ENCODE results near the gene LILRA6.
"Not testable (repeated sequence)": the region's sequence is repeated elsewhere in the genome, so short reads cannot be mapped to it uniquely, and the experiment has no call there.

Gene LILRA6

GRCh38 chr19:54252845-54253244, 10.3 kb upstream of the LILRA6 start:
- TF ChIP-seq CTCF (IDR thresholded peaks at IDR 0.05; ENCODE audit: low read depth, low read length): no peak
- DNase-seq (ENCODE audit: extremely low read depth, low read depth): no peak

DNA sequence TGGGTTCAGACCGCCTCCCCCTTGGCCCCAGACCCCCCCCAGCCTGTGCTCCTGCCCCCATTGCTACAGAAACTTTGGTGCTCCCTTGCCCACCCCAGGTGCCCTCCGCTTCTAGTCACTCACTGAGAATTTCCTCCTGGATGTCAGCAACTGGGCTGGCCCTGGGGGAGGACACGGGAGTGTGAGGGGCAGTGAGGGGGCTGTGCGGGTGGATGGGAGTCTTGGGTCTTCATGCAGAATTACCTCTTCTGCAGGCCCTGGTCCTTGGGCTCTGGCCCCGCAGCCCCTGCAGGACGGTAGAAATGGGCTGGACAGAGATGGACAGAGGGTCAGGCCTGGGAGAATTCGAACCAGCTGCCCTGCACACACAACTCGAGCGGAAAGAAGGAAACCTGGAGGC, 9.7 kb upstream of the LILRA6 start:
- TF ChIP-seq CTCF (IDR thresholded peaks at IDR 0.05; ENCODE audit: low read depth, low read length): no peak
- no peak for DNase-seq (ENCODE audit: extremely low read depth, low read depth)

GRCh38 chr19:54248016-54248601, 5.5 kb upstream of the LILRA6 start:
- TF ChIP-seq CTCF (IDR thresholded peaks at IDR 0.05; ENCODE audit: low read depth, low read length): no peak
- DNase-seq (ENCODE audit: extremely low read depth, low read depth): no peak

GRCh38 chr19:54247106-54247930, 4.7 kb upstream of the LILRA6 start:
- no peak for DNase-seq (ENCODE audit: extremely low read depth, low read depth)
- TF ChIP-seq CTCF (IDR thresholded peaks at IDR 0.05; ENCODE audit: low read depth, low read length): no peak

- DNase-seq (ENCODE audit: extremely low read depth, low read depth): no peak
- TF ChIP-seq CTCF (IDR thresholded peaks at IDR 0.05; ENCODE audit: low read depth, low read length): no peak
Observed at GRCh38 chr19:54245936-54246335, 3.3 kb upstream of the LILRA6 start.

DNA sequence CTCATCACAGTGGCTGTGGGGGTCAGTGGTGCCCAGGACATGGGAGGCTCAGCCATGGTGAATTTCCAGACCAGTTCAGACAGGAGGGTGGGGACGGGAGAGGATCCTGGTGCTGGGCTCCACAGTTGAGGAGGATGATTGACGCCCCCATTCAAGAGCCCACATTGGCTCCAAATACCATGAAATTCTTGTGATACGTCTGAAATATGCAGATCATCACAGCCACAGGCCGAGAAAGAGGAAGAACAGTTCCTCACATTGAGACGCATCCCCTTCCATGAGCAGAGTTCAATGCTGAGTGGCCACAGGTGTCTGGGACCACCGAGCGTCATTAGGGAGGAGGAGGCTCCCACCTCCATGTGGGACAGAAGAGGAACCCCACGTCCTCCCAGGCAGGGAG, 1.2 kb upstream of the LILRA6 start:
- DNase-seq (ENCODE audit: extremely low read depth, low read depth): not testable (repeated sequence)

DNA sequence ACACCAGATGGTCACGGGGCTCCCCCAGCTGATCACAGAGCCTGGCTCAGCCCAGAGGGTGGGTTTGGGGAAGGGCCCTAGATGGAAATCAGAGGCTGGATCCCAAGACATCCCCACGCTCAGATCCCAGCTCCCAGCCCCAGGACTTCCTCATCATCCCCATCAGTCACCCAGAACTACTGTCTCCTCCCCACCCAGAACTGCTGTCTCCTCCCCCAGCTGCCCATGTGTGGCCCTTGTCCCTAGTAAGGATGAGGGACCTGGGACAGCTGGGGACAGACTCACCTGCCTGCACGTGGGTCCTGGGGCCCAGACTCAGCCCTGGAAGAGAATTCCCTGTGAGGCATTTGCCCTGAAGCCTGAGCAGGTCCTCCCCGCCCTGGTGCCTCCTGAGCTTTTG, 356 bp downstream of the LILRA6 start:
- not testable (repeated sequence) for DNase-seq (ENCODE audit: extremely low read depth, low read depth)

GRCh38 chr19:54240372-54241336, 1.9 kb downstream of the LILRA6 start:
- not testable (repeated sequence) for DNase-seq (ENCODE audit: extremely low read depth, low read depth)

DNA sequence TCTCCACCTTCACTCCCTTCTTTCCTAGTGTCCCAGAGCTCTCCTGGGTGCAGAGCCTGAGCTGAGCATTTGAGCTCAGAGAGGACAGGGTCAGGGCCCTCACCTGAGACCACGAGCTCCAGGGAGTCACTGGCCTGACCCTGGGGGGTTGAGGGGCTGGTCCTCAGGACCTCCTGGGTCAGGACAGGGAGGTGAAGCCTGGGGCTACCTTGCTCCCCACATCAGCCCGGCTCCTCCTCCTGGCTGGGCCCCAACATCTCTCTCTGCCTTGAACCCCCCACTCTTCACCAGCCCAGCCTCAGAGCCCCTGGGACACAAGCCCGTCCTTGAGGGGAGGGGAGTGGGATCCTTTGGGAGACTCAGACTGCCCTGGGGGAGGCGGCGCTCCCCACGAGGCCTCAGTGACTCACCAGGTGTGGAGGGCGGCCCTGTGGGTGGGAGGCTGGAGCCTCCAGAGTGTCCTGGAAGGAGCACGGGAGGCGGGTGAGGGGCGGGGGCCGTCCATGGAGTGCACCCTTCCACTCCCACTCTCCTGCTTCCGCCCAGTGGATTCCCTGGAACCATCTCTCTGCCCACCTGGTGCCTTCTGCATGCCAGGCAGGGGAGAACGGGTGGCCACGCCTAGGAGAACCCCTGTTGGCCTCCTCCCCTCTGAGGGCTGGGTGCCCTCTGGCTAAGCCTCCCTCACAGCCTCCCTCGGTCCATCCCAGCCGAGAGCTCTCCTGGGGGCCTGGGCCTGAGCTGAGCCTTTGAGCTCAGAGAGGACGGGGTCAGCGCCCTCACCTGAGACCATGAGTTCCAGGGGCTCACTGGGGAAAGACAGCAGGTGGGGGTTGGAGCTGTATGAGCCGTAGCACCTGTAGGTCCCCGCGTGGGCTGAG, 2.9 kb downstream of the LILRA6 start:
- DNase-seq (ENCODE audit: extremely low read depth, low read depth): not testable (repeated sequence)
